NCI-H128 (cell line): ENCODE data around the gene MECP2.
"Not testable (repeated sequence)": the region's sequence is repeated elsewhere in the genome, so short reads cannot be mapped to it uniquely, and the experiment has no call there.

Experiments
- DNase-seq: peaks from one replicate; lab custom pipeline; 2025; ENCODE audit not compliant: unreplicated experiment; lab: John Stamatoyannopoulos, UW

MECP2 gene

GRCh38 chrX:154097589-154098541 is at the start of gene MECP2:
MECP2 (minus strand) TSS chrX:154097717.
- peak; percentile 92 for DNase-seq

- not testable (repeated sequence) for DNase-seq
Observed at GRCh38 chrX:154144010-154144409, 46.5 kb upstream of the MECP2 start, which contains the start of gene OPN1LW. OPN1LW (plus strand) TSS chrX:154144243; CDS start chrX:154144284, 41 bp downstream.

GRCh38 chrX:154142950-154143745 is 45.6 kb upstream of the MECP2 start:
- no peak for DNase-seq

- no peak for DNase-seq
Observed at GRCh38 chrX:154142386-154142785, 44.9 kb upstream of the MECP2 start.

- no peak for DNase-seq
Observed at GRCh38 chrX:154140742-154141141, 43.2 kb upstream of the MECP2 start.

- DNase-seq: no peak
Observed at GRCh38 chrX:154140206-154140605, 42.7 kb upstream of the MECP2 start.

- no peak for DNase-seq
Observed at GRCh38 chrX:154138857-154139256, 41.3 kb upstream of the MECP2 start.

GRCh38 chrX:154136627-154137161 is 39.2 kb upstream of the MECP2 start:
- peak; percentile 22 for DNase-seq

- no peak for DNase-seq
Observed at GRCh38 chrX:154135458-154136229, 38.1 kb upstream of the MECP2 start.

GRCh38 chrX:154132366-154132765 is 34.8 kb upstream of the MECP2 start:
- DNase-seq: no peak

GRCh38 chrX:154131955-154132354 is 34.4 kb upstream of the MECP2 start:
- no peak for DNase-seq

GRCh38 chrX:154126101-154126500 is 28.6 kb upstream of the MECP2 start:
- no peak for DNase-seq

- DNase-seq: no peak
Observed at GRCh38 chrX:154125391-154126040, 28.0 kb upstream of the MECP2 start.

- DNase-seq: no peak
Observed at GRCh38 chrX:154123241-154124219, 26.0 kb upstream of the MECP2 start.

GRCh38 chrX:154121961-154122360 is 24.4 kb upstream of the MECP2 start:
- no peak for DNase-seq

- DNase-seq: no peak
Observed at GRCh38 chrX:154121207-154121606, 23.7 kb upstream of the MECP2 start.

- DNase-seq: no peak
Observed at GRCh38 chrX:154120567-154120966, 23.1 kb upstream of the MECP2 start.

GRCh38 chrX:154117566-154117965 is 20.0 kb upstream of the MECP2 start:
- no peak for DNase-seq
